WI38 (cell line): ENCODE measurements around the gene DCAF11.

ENCODE experiments used
- H3K4me3 ChIP-seq: 2 replicates; pipeline ENCODE4 v1.5.1; 2011; ENCODE audit warnings: low read depth, mild to moderate bottlenecking, control low read depth, low read length
- CTCF ChIP-seq: IDR thresholded peaks from 2 replicates; pipeline ENCODE4 v1.5.1; 2012; ENCODE audit warnings: low read depth, mild to moderate bottlenecking, control low read depth, low read length

DCAF11 gene

GRCh38 chr14:24069411-24069735, 45.2 kb upstream of the DCAF11 start:
- H3K4me3 ChIP-seq: no peak overlapping the region
- TF ChIP-seq CTCF: no peak

GRCh38 chr14:24070285-24071143, 44.1 kb upstream of the DCAF11 start:
- TF ChIP-seq CTCF: no peak

GRCh38 chr14:24071144-24071697, 43.4 kb upstream of the DCAF11 start, which contains the start of gene CPNE6:
Gene CPNE6 (plus strand): TSS chr14:24071562. CDS start chr14:24072937, 1,375 bp downstream.
- no peak for TF ChIP-seq CTCF
- H3K4me3 ChIP-seq: no peak within 1 kb of the TSS

More at GRCh38 chr14:24070285-24071143, 44.1 kb upstream of the DCAF11 start:
- no peak overlapping the region for H3K4me3 ChIP-seq

DNA sequence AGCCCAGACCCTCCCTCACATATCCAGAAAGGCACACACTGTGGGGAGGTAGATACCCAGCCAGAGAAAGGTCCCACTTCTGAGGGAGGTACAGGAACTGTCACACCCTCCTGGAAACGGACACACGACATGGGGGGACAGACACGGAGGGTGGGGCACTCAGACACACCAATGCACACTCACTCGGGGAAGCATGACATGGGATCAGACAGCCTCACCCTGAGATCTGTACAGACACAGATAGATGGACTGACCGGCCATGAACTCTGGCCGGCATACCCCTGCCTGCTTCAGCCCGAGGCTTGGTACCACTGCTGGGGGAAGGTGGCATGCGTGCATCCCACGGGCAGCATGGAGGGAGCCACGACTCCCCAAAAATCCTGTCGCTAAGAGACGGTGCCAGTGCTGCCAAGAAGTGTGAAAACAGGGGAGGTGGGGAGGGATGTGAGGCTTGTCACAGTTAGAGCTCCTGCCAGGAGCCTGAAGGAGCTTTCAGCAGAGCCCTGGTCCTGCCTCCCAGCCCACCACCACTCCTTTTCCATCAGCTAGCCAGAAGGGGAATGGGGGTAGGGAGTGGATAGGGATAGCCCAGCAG, 42.6 kb upstream of the DCAF11 start:
- TF ChIP-seq CTCF: no peak
- no peak overlapping the region for H3K4me3 ChIP-seq

DNA sequence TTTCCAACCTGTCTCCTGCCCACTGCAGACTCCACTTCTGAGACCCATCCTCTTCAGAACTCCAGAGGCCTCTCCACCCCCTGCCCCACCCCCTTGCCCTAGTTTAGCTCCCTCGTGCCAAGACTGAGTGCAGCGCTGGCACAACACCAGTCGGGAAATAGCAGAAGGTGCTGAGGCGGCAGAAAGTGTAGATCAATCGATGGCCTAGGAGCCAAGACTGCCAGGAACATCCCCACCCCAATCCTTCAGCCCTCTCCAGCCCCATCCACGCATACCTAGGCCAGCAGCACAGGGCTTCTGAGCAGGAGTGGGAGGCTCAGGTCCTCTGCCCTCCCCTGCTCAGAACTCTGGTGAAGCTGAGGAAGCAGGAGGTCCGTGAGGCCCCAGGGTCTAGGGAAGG, 42.1 kb upstream of the DCAF11 start:
- TF ChIP-seq CTCF: no peak
- H3K4me3 ChIP-seq: no peak overlapping the region

GRCh38 chr14:24072881-24073877, 41.4 kb upstream of the DCAF11 start:
- H3K4me3 ChIP-seq: no peak overlapping the region
- no peak for TF ChIP-seq CTCF
